Gastrocnemius medialis (tissue), 4 donors: ENCODE measurements around the gene PLEKHM2. TPM values are rescaled to one million over a fixed set of nuclear protein-coding genes. Genes with fewer than 3 reads are reported as not detected.

Experiments
- ATAC-seq, 2 donors: fragments of 150-250 bp; one replicate each; pipeline ENCODE4 v1.9.1; 2016
- DNase-seq, 2 donors: peaks; one replicate each; pipeline ENCODE4 v3.0.0-alpha.2; 2019
- H3K27ac ChIP-seq, 4 donors: fragments of 200-600 bp; sonication (generic); 1 replicate in 1 of 4; 2 replicates in 3 of 4; pipeline ENCODE4 v1.5.1; 2016 to 2018; ENCODE audit warnings: mild to moderate bottlenecking in 2 of 4, moderate library complexity in 1 of 4
- H3K27me3 ChIP-seq, 3 donors: fragments of 200-600 bp; sonication (generic) in 2 of 3; 1 replicate in 1 of 3; 2 replicates in 2 of 3; pipeline versions ENCODE4 v1.5.1 to v1.6.0; 2016 to 2019; ENCODE audit warnings: mild to moderate bottlenecking in 1 of 3, moderate library complexity in 1 of 3
- H3K36me3 ChIP-seq, 2 donors: fragments of 200-600 bp; sonication (generic) in 1 of 2; one replicate each; pipeline ENCODE4 v1.5.1; 2017 to 2018
- H3K4me1 ChIP-seq, 2 donors: fragments of 200-600 bp; sonication (generic) in 1 of 2; one replicate each; pipeline ENCODE4 v1.5.1; 2016 to 2017; ENCODE audit warnings: mild to moderate bottlenecking in 2 of 2
- H3K4me3 ChIP-seq, 4 donors: fragments of 200-600 bp; sonication (generic) in 3 of 4; 1 replicate in 1 of 4; 2 replicates in 3 of 4; pipeline ENCODE4 v1.5.1; 2016 to 2019; ENCODE audit warnings: mild to moderate bottlenecking in 2 of 4
- H3K9me3 ChIP-seq, 3 donors: fragments of 200-600 bp; sonication (generic) in 2 of 3; 1 replicate in 1 of 3; 2 replicates in 2 of 3; pipeline ENCODE4 v1.5.1; 2016 to 2019
- CTCF ChIP-seq, 5 experiments: fragments of 450-650 bp in 3 of 5; fragments of 200-600 bp in 2 of 5; sonication (generic) in 2 of 5; IDR thresholded peaks in 4 of 5; conservative IDR thresholded peaks in 1 of 5; 1 replicate in 4 of 5; 2 replicates in 1 of 5; pipeline ENCODE4 v1.5.1; 2016 to 2019; ENCODE audit warnings: antibody characterized with exemption in 5 of 5, mild to moderate bottlenecking in 3 of 5, moderate library complexity in 3 of 5
- POLR2A ChIP-seq, 2 donors: fragments of 450-650 bp; IDR thresholded peaks; one replicate each; pipeline ENCODE4 v1.6.1; 2017; ENCODE audit warnings: antibody characterized with exemption in 2 of 2, mild to moderate bottlenecking in 2 of 2, moderate library complexity in 2 of 2
- in situ Hi-C, 4 donors: fragments of 200-750 bp; cut with MboI; loops; one replicate each; pipeline versions ENCODE4 v1.15.0 to v1.8.0; 2017; ENCODE audit warnings: low sequenced_read_pairs in 4 of 4
- intact Hi-C: fragments of 100-400 bp; cut with DNase I; formaldehyde crosslinking; loops from one replicate; pipeline ENCODE4 v1.15.1; 2023; ENCODE audit warnings: low total_unique reads
- total RNA-seq, 4 donors: library from RNA; depleted of rRNA; stranded (reverse); fragments of >200 nt; gene quantifications; one replicate each; pipeline versions ENCODE4 v1.1.0 to v1.2.3, GENCODE V29; 2016

Gene PLEKHM2
- total RNA-seq, 4 donors from 2014 or later = 86.7 to 170 (median 144) TPM

GRCh38 chr1:15757016-15757543 lies 73.0 kb downstream of the PLEKHM2 start:
- intact Hi-C loops = no loop called here
- no peaks in the 10 kb centered on the region for H3K9me3 ChIP-seq
- peaks cover 0 to 15% of the 10 kb centered on the region in 2 donors for H3K4me1 ChIP-seq
- no peak overlapping the region for H3K27ac ChIP-seq
- ATAC-seq = no peak
- H3K36me3 ChIP-seq = no peaks in the 10 kb centered on the region
- no peak for DNase-seq
- no peak overlapping the region for H3K4me3 ChIP-seq
- peaks cover 24 to 35% (median 30%) of the 10 kb centered on the region in 3 donors for H3K27me3 ChIP-seq
- TF ChIP-seq POLR2A (IDR thresholded peaks at IDR 0.05) (no peak), CTCF (IDR thresholded peaks at IDR 0.05 in 4 of 5, conservative IDR thresholded peaks at IDR 0.05 in 1 of 5) (no peak)
- in situ Hi-C loops = no loop called here

- no peak for DNase-seq
- intact Hi-C loops = no loop called here
- peaks cover 0 to 15% of the 10 kb centered on the region in 2 donors for H3K4me1 ChIP-seq
- peak overlapping the region; percentile 51 to 63 (median 55) for H3K4me3 ChIP-seq
- H3K9me3 ChIP-seq = no peaks in the 10 kb centered on the region
- no peaks in the 10 kb centered on the region for H3K36me3 ChIP-seq
- peak overlapping the region in 3 of 4 donors; percentile 47 to 51 (median 49) for H3K27ac ChIP-seq
- peak in 1 of 2 donors; percentile 8 for ATAC-seq
- in situ Hi-C loops = no loop called here
- TF ChIP-seq POLR2A (IDR thresholded peaks at IDR 0.05) (no peak), CTCF (IDR thresholded peaks at IDR 0.05 in 4 of 5, conservative IDR thresholded peaks at IDR 0.05 in 1 of 5) (no peak)
- H3K27me3 ChIP-seq = peaks cover 24 to 35% (median 30%) of the 10 kb centered on the region in 3 donors
Observed at GRCh38 chr1:15757575-15758342, 73.6 kb downstream of the PLEKHM2 start.

GRCh38 chr1:15758343-15758931 lies 74.3 kb downstream of the PLEKHM2 start, which contains the start of gene FBLIM1:
TSS of gene FBLIM1 (plus strand) at chr1:15758795. CDS start at chr1:15764984, 6,189 bp downstream.
- ATAC-seq = no peak
- intact Hi-C loops = no loop called here
- no peak for TF ChIP-seq CTCF (IDR thresholded peaks at IDR 0.05 in 4 of 5, conservative IDR thresholded peaks at IDR 0.05 in 1 of 5)
- no peak for TF ChIP-seq POLR2A (IDR thresholded peaks at IDR 0.05)
- H3K4me3 ChIP-seq = peak within 1 kb of the TSS; percentile 51 to 63 (median 55)
- peaks cover 0 to 15% of the 10 kb centered on the region in 2 donors for H3K4me1 ChIP-seq
- H3K9me3 ChIP-seq = no peaks in the 10 kb centered on the region
- no peaks in the 10 kb centered on the region for H3K36me3 ChIP-seq
- H3K27me3 ChIP-seq = peaks cover 24 to 35% (median 30%) of the 10 kb centered on the region in 3 donors
- in situ Hi-C loops = no loop called here
- DNase-seq = no peak
- peak within 1 kb of the TSS; percentile 31 to 65 (median 61) for H3K27ac ChIP-seq

- ATAC-seq (no peak), DNase-seq (no peak)
- peaks cover 24 to 35% (median 30%) of the 10 kb centered on the region in 3 donors for H3K27me3 ChIP-seq
- H3K36me3 ChIP-seq = no peaks in the 10 kb centered on the region
- peak overlapping the region; percentile 51 to 63 (median 55) for H3K4me3 ChIP-seq
- H3K27ac ChIP-seq = peak overlapping the region; percentile 31 to 65 (median 61)
- peaks cover 0 to 15% of the 10 kb centered on the region in 2 donors for H3K4me1 ChIP-seq
- TF ChIP-seq CTCF (IDR thresholded peaks at IDR 0.05 in 4 of 5, conservative IDR thresholded peaks at IDR 0.05 in 1 of 5) = no peak
- peak in 1 of 2 donors; percentile 16 for TF ChIP-seq POLR2A (IDR thresholded peaks at IDR 0.05)
- intact Hi-C loops (no loop called here), in situ Hi-C loops (no loop called here)
- H3K9me3 ChIP-seq = no peaks in the 10 kb centered on the region
Observed at GRCh38 chr1:15758953-15759661, 75.0 kb downstream of the PLEKHM2 start.
